Kidney (tissue), 14 donors: ENCODE results near the gene RNASE1. TPM values are rescaled to one million over a fixed set of nuclear protein-coding genes. Genes with fewer than 3 reads are reported as not detected.

Experiments
- DNase-seq, 5 donors: peaks; one replicate each; pipeline ENCODE4 v3.0.0-alpha.2; 2013 to 2020
- FAIRE-seq: peaks from 2 replicates; lab custom pipeline; 2012; peaks lifted over from hg19 to GRCh38; lab: Jason Lieb, UNC
- H3K27ac ChIP-seq, 2 donors: one replicate each; pipeline ENCODE4 v1.7.0; 2013; ENCODE audit warnings: low read depth in 2 of 2, low read length in 2 of 2, inconsistent platforms in 1 of 2
- H3K27me3 ChIP-seq: one replicate; pipeline ENCODE4 v1.7.1; 2013; ENCODE audit warnings: low read length, inconsistent platforms; ENCODE audit not compliant: control insufficient read depth, insufficient read depth
- H3K36me3 ChIP-seq, 3 donors: one replicate each; pipeline versions ENCODE4 v1.7.0 to v1.7.1; 2013; ENCODE audit warnings: low read length in 3 of 3, control low read depth in 1 of 3, inconsistent platforms in 1 of 3; ENCODE audit not compliant: insufficient read depth in 3 of 3, control insufficient read depth in 2 of 3
- H3K4me1 ChIP-seq, 3 donors: one replicate each; pipeline versions ENCODE4 v1.7.0 to v1.7.1; 2013; ENCODE audit warnings: low read length in 3 of 3, inconsistent platforms in 1 of 3, low read depth in 1 of 3; ENCODE audit not compliant: control insufficient read depth in 2 of 3, insufficient read depth in 2 of 3
- H3K4me3 ChIP-seq, 3 donors: one replicate each; pipeline versions ENCODE4 v1.7.0 to v1.8.1; 2013; ENCODE audit warnings: low read length in 3 of 3, control low read depth in 1 of 3, inconsistent platforms in 1 of 3
- H3K9ac ChIP-seq, 3 donors: one replicate each; pipeline versions ENCODE4 v1.7.0 to v1.7.1; 2013; ENCODE audit warnings: low read length in 3 of 3, control low read depth in 1 of 3, inconsistent platforms in 1 of 3
- H3K9me3 ChIP-seq, 3 donors: one replicate each; pipeline versions ENCODE4 v1.7.0 to v1.7.1; 2013; ENCODE audit warnings: low read length in 3 of 3, control low read depth in 1 of 3, inconsistent platforms in 1 of 3; ENCODE audit not compliant: control insufficient read depth in 2 of 3, insufficient read depth in 1 of 3
- intact Hi-C: fragments of 100-400 bp; cut with DNase I; formaldehyde crosslinking; loops from one replicate; pipeline ENCODE4 v1.11.1; 2022
- polyA plus RNA-seq: library from polyadenylated mRNA; stranded (reverse); fragments of 350-450 nt; fragmentation: Illumina TruSeq; extraction: RNeasy Lipid Tissue Mini Kit (QIAGEN cat#74804); gene quantifications from one replicate; pipeline ENCODE4 v1.2.3, GENCODE V29; 2014; ENCODE audit warnings: low read depth, low replicate concordance; ENCODE audit not compliant: insufficient read depth
- total RNA-seq: library from RNA; stranded (reverse); fragmentation: NEBNext Ultra II Directional; extraction: Animal tissue kit (Norgen Biotek cat#: 25700); gene quantifications from one replicate; pipeline ENCODE4 v1.2.1, GENCODE V29; 2021
- TF ChIP-seq, protein P1 (sequence below): IDR thresholded peaks from 3 replicates; pipeline ENCODE4 v1.5.1; 2012; ENCODE audit warnings: mild to moderate bottlenecking, moderate library complexity, borderline replicate concordance; ENCODE audit not compliant: insufficient read depth; ENCODE audit errors: extremely low read depth
- donor health status: control.
- donor health status: control.
- donor health status: control.
- donor health status: control.
- donor health status: control.
- donor health status: DM: yes; HTN: yes; CAD: no.
- donor health status: Normal renal cell carcinoma (clear cell type).

RNASE1 gene
- total and polyA plus RNA-seq, 2 donors from 2014 or later: 201 to 476 TPM

DNA sequence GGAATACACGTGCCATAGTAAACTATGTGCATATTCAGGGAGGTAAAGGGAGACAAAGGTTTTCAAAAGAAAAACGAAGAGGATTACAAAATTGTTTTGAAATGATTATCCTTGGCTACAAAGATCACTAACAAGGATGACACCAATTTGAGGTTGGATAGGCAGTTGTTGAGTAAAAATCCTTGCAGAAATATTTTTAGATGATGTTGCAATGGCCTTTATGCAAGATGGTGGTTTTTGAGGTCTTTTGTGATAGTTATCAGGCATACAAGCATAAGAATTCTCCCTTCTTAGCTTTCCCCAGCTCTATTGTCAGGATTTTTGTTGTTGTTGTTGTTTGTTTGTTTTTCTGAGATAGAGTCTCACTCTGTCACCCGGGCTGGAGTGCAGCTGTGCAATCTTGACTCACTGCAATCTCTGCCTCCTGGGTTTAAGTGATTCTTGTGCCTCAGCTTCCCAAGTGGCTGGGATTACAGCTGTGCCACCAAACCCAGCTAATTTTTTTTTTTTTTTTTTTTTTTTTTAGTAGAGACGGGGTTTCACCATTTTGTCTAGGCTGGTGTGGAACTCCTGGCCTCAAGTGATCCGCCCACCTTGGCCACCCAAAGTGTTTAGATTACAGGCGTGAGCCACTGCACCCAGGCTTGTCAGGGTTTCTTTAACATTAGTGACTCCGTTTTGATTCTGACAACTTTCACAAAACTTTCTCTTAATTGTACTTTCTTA, 7.8 kb downstream of the RNASE1 start:
- TF ChIP-seq, protein P1, sequence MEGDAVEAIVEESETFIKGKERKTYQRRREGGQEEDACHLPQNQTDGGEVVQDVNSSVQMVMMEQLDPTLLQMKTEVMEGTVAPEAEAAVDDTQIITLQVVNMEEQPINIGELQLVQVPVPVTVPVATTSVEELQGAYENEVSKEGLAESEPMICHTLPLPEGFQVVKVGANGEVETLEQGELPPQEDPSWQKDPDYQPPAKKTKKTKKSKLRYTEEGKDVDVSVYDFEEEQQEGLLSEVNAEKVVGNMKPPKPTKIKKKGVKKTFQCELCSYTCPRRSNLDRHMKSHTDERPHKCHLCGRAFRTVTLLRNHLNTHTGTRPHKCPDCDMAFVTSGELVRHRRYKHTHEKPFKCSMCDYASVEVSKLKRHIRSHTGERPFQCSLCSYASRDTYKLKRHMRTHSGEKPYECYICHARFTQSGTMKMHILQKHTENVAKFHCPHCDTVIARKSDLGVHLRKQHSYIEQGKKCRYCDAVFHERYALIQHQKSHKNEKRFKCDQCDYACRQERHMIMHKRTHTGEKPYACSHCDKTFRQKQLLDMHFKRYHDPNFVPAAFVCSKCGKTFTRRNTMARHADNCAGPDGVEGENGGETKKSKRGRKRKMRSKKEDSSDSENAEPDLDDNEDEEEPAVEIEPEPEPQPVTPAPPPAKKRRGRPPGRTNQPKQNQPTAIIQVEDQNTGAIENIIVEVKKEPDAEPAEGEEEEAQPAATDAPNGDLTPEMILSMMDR: no peak
- Histone ChIP-seq H3K4me1 (no peaks in the 10 kb centered on the region), H3K9ac (no peak overlapping the region), H3K27ac (no peak overlapping the region), H3K4me3 (no peak overlapping the region), H3K27me3 (no peaks in the 10 kb centered on the region), H3K36me3 (no peaks in the 10 kb centered on the region), H3K9me3 (no peaks in the 10 kb centered on the region)
- DNase-seq (no peak), FAIRE-seq (no peak)
- intact Hi-C loops: no loop called here

DNA sequence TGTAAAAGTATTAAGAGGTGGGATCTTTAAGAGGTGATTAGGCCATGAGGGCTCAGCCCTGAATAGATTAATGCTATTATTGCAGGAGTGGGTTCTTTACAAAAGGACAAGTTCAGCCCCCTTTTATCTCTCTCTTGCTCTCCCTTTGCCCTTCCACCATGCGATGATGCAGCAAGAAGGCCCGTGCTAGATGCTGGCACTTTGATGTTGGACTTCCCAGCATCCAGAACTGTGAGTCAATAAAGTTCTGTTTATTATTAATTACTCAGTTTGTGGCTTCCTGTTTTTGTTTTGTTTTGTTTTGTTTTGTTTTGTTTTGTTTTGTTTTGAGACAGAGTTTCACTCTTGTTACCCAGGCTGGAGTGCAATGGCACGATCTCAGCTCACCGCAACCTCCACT, 10.1 kb downstream of the RNASE1 start:
- TF ChIP-seq, protein P1: no peak
- Histone ChIP-seq H3K9me3 (no peaks in the 10 kb centered on the region), H3K4me1 (no peaks in the 10 kb centered on the region), H3K27me3 (no peaks in the 10 kb centered on the region), H3K36me3 (no peaks in the 10 kb centered on the region), H3K27ac (no peak overlapping the region), H3K9ac (no peak overlapping the region), H3K4me3 (no peak overlapping the region)
- intact Hi-C loops: no loop called here
- FAIRE-seq (no peak), DNase-seq (no peak)

DNA sequence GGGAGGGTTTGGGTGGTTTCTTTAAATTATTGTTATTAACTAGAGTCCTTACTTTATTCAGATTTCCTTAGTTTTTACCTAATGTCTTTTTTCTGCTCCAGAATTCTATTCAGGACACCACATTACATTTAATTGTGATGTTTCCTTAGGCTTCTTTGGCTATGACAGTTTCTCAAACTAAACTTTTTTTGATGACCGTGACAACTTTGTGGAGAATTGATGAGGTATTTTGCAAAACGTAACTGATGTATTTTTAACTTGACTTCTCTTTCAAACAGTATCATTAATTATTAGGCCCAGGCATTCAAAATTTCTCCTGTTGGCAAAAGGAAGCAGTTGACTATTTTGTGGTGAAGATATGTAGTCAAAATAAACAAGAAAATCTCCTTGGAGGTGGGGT, 11.0 kb downstream of the RNASE1 start:
- Histone ChIP-seq H3K4me3 (no peak overlapping the region), H3K27ac (no peak overlapping the region), H3K4me1 (no peaks in the 10 kb centered on the region), H3K9me3 (no peaks in the 10 kb centered on the region), H3K9ac (no peak overlapping the region), H3K27me3 (no peaks in the 10 kb centered on the region), H3K36me3 (no peaks in the 10 kb centered on the region)
- no peak for FAIRE-seq
- TF ChIP-seq, protein P1: no peak
- intact Hi-C loops: no loop called here
- no peak for DNase-seq
